Loucy (cell line): ENCODE results near the gene CCDC171.

Experiments used
- H2AFZ ChIP-seq: fragments of 200-600 bp; sonication (generic); 2 replicates; pipeline ENCODE4 v1.6.0; 2016; ENCODE audit warnings: antibody characterized with exemption, mild to moderate bottlenecking, low read length, moderate library complexity
- H3F3A ChIP-seq: fragments of 200-600 bp; 2 replicates; pipeline ENCODE4 v1.6.0; 2016; ENCODE audit warnings: antibody characterized with exemption, low read depth, mild to moderate bottlenecking
- H3K27me3 ChIP-seq: fragments of 200-600 bp; sonication (generic); 2 replicates; pipeline ENCODE4 v1.6.1; 2014; ENCODE audit warnings: low read length, mild to moderate bottlenecking; ENCODE audit not compliant: insufficient read depth, poor library complexity, severe bottlenecking
- H3K36me3 ChIP-seq: fragments of 200-600 bp; sonication (generic); 2 replicates; pipeline ENCODE4 v1.6.1; 2016; ENCODE audit warnings: low read length; ENCODE audit not compliant: insufficient read depth
- H3K4me1 ChIP-seq: fragments of 200-600 bp; sonication (generic); 2 replicates; pipeline ENCODE4 v1.5.1; 2014; ENCODE audit warnings: low read length, mild to moderate bottlenecking; ENCODE audit not compliant: insufficient read depth, poor library complexity, severe bottlenecking
- H3K4me2 ChIP-seq: fragments of 200-600 bp; sonication (generic); 2 replicates; pipeline ENCODE4 v1.6.0; 2014; ENCODE audit warnings: antibody characterized with exemption, low read length, low read depth, mild to moderate bottlenecking; ENCODE audit not compliant: poor library complexity, severe bottlenecking
- H3K4me3 ChIP-seq: fragments of 200-600 bp; sonication (generic); 2 replicates; pipeline ENCODE4 v1.5.1; 2014; ENCODE audit warnings: low read length, mild to moderate bottlenecking, mixed read lengths; ENCODE audit not compliant: poor library complexity, severe bottlenecking
- H3K79me2 ChIP-seq: fragments of 200-600 bp; sonication (generic); 2 replicates; pipeline ENCODE4 v1.6.1; 2014; ENCODE audit warnings: low read length; ENCODE audit not compliant: insufficient read depth
- H3K9ac ChIP-seq: fragments of 200-600 bp; sonication (generic); 2 replicates; pipeline ENCODE4 v1.6.0; 2014; ENCODE audit warnings: mild to moderate bottlenecking, low read depth, low read length, moderate library complexity; ENCODE audit not compliant: poor library complexity, severe bottlenecking
- H3K9me2 ChIP-seq: fragments of 200-600 bp; sonication (generic); replicated peaks from 2 replicates; pipeline ENCODE4 v1.6.1; 2016; ENCODE audit warnings: low read depth, low read length, mixed read lengths
- H3K9me3 ChIP-seq: fragments of 200-600 bp; sonication (generic); 2 replicates; pipeline ENCODE4 v1.6.1; 2014; ENCODE audit warnings: mild to moderate bottlenecking, antibody characterized with exemption, low read length, low read depth; ENCODE audit not compliant: insufficient read depth
- H4K20me1 ChIP-seq: fragments of 200-600 bp; sonication (generic); 2 replicates; pipeline ENCODE4 v1.6.0; 2014; ENCODE audit warnings: antibody characterized with exemption, low read length, mild to moderate bottlenecking; ENCODE audit not compliant: insufficient read depth, poor library complexity, severe bottlenecking
- CTCF ChIP-seq: fragments of 200-600 bp; sonication (generic); conservative IDR thresholded peaks from 2 replicates; pipeline ENCODE4 v1.5.1; 2014; ENCODE audit warnings: mild to moderate bottlenecking, antibody characterized with exemption, low read length
- EZH2phosphoT487 ChIP-seq: fragments of 200-600 bp; IDR thresholded peaks from 2 replicates; pipeline ENCODE4 v1.6.1; 2018; ENCODE audit warnings: antibody characterized with exemption, mild to moderate bottlenecking, moderate library complexity, borderline replicate concordance

Gene CCDC171

GRCh38 chr9:15961217-15961616 is 408.4 kb downstream of the CCDC171 start:
- H3K79me2 ChIP-seq = no peaks in the 10 kb centered on the region
- no peak overlapping the region for H2AFZ ChIP-seq
- H3K9me3 ChIP-seq = no peaks in the 10 kb centered on the region
- no peaks in the 10 kb centered on the region for H3K36me3 ChIP-seq
- no peaks in the 10 kb centered on the region for H4K20me1 ChIP-seq
- peaks cover 4% of the 10 kb centered on the region for H3K4me1 ChIP-seq
- no peaks in the 10 kb centered on the region for H3K27me3 ChIP-seq
- H3K4me3 ChIP-seq = no peak overlapping the region
- H3K9ac ChIP-seq = no peak overlapping the region
- no peak overlapping the region for H3K4me2 ChIP-seq
- H3K9me2 ChIP-seq = no peaks in the 10 kb centered on the region
- no peaks in the 10 kb centered on the region for H3F3A ChIP-seq
- TF ChIP-seq CTCF (no peak), EZH2phosphoT487 (no peak)

- no peaks in the 10 kb centered on the region for H3K9me3 ChIP-seq
- H3K79me2 ChIP-seq = no peaks in the 10 kb centered on the region
- TF ChIP-seq CTCF (no peak), EZH2phosphoT487 (no peak)
- H3K4me3 ChIP-seq = no peak overlapping the region
- H3K36me3 ChIP-seq = no peaks in the 10 kb centered on the region
- no peaks in the 10 kb centered on the region for H3K9me2 ChIP-seq
- no peaks in the 10 kb centered on the region for H3K27me3 ChIP-seq
- peaks cover 4% of the 10 kb centered on the region for H3K4me1 ChIP-seq
- H3F3A ChIP-seq = no peaks in the 10 kb centered on the region
- no peak overlapping the region for H3K4me2 ChIP-seq
- H4K20me1 ChIP-seq = no peaks in the 10 kb centered on the region
- no peak overlapping the region for H2AFZ ChIP-seq
- no peak overlapping the region for H3K9ac ChIP-seq
Observed at GRCh38 chr9:15965246-15965745, 412.5 kb downstream of the CCDC171 start.

- no peak overlapping the region for H3K4me2 ChIP-seq
- H4K20me1 ChIP-seq = no peaks in the 10 kb centered on the region
- H3F3A ChIP-seq = no peaks in the 10 kb centered on the region
- H2AFZ ChIP-seq = no peak overlapping the region
- no peaks in the 10 kb centered on the region for H3K27me3 ChIP-seq
- no peak overlapping the region for H3K4me3 ChIP-seq
- H3K79me2 ChIP-seq = no peaks in the 10 kb centered on the region
- peaks cover 4% of the 10 kb centered on the region for H3K4me1 ChIP-seq
- no peaks in the 10 kb centered on the region for H3K9me2 ChIP-seq
- no peak overlapping the region for H3K9ac ChIP-seq
- no peaks in the 10 kb centered on the region for H3K36me3 ChIP-seq
- TF ChIP-seq CTCF = no peak
- no peak for TF ChIP-seq EZH2phosphoT487
- no peaks in the 10 kb centered on the region for H3K9me3 ChIP-seq
Observed at GRCh38 chr9:15966471-15966870, 413.6 kb downstream of the CCDC171 start.
